ENCODE results near the gene NTNG2.

The NTNG2 gene

GRCh38 chr9:132172185-132172584 is 10.3 kb downstream of the NTNG2 start:
- Histone ChIP-seq H3K9me3 (ENCODE audit: control insufficient read depth, low read length) (no peaks in the 10 kb centered on the region), H3K4me1 (no peaks in the 10 kb centered on the region), H3K4me2 (ENCODE audit: low read length) (no peak overlapping the region), H3K27ac (no peak overlapping the region), H3K27me3 (ENCODE audit: control insufficient read depth, insufficient read depth, low read length) (no peaks in the 10 kb centered on the region), H2AFZ (no peak overlapping the region), H3K79me2 (no peaks in the 10 kb centered on the region), H3K9ac (no peak overlapping the region), H3K36me3 (ENCODE audit: control insufficient read depth, insufficient read depth, low read length) (no peaks in the 10 kb centered on the region), H3K4me3 (ENCODE audit: low read depth, low read length) (no peak overlapping the region)
- TF ChIP-seq CTCF (IDR thresholded peaks at IDR 0.05): no peak

GRCh38 chr9:132175431-132175830 is 13.6 kb downstream of the NTNG2 start:
- Histone ChIP-seq H3K9ac (no peak overlapping the region), H3K9me3 (ENCODE audit: control insufficient read depth, low read length) (no peaks in the 10 kb centered on the region), H3K27me3 (ENCODE audit: control insufficient read depth, insufficient read depth, low read length) (no peaks in the 10 kb centered on the region), H2AFZ (no peak overlapping the region), H3K79me2 (no peaks in the 10 kb centered on the region), H3K27ac (no peak overlapping the region), H3K4me3 (ENCODE audit: low read depth, low read length) (no peak overlapping the region), H3K36me3 (ENCODE audit: control insufficient read depth, insufficient read depth, low read length) (no peaks in the 10 kb centered on the region), H3K4me1 (no peaks in the 10 kb centered on the region), H3K4me2 (ENCODE audit: low read length) (no peak overlapping the region)
- TF ChIP-seq CTCF (IDR thresholded peaks at IDR 0.05): no peak

GRCh38 chr9:132176338-132176737 is 14.5 kb downstream of the NTNG2 start:
- Histone ChIP-seq H3K4me1 (no peaks in the 10 kb centered on the region), H3K27ac (no peak overlapping the region), H2AFZ (no peak overlapping the region), H3K79me2 (no peaks in the 10 kb centered on the region), H3K9ac (no peak overlapping the region), H3K9me3 (ENCODE audit: control insufficient read depth, low read length) (no peaks in the 10 kb centered on the region), H3K4me2 (ENCODE audit: low read length) (no peak overlapping the region), H3K36me3 (ENCODE audit: control insufficient read depth, insufficient read depth, low read length) (no peaks in the 10 kb centered on the region), H3K27me3 (ENCODE audit: control insufficient read depth, insufficient read depth, low read length) (no peaks in the 10 kb centered on the region), H3K4me3 (ENCODE audit: low read depth, low read length) (no peak overlapping the region)
- TF ChIP-seq CTCF (IDR thresholded peaks at IDR 0.05): no peak

GRCh38 chr9:132181796-132182313 is 20.0 kb downstream of the NTNG2 start:
- no peaks in the 10 kb centered on the region for H3K27me3 ChIP-seq (ENCODE audit: control insufficient read depth, insufficient read depth, low read length)
- no peak overlapping the region for H3K27ac ChIP-seq
- H3K4me1 ChIP-seq: no peaks in the 10 kb centered on the region

More at GRCh38 chr9:132181796-132182313, 20.0 kb downstream of the NTNG2 start:
- H3K4me2 ChIP-seq (ENCODE audit: low read length): no peak overlapping the region
- H3K4me3 ChIP-seq (ENCODE audit: low read depth, low read length): no peak overlapping the region
- no peak overlapping the region for H3K9ac ChIP-seq
- TF ChIP-seq CTCF (IDR thresholded peaks at IDR 0.05): no peak
- H2AFZ ChIP-seq: no peak overlapping the region
- H3K36me3 ChIP-seq (ENCODE audit: control insufficient read depth, insufficient read depth, low read length): no peaks in the 10 kb centered on the region
- no peaks in the 10 kb centered on the region for H3K79me2 ChIP-seq
- no peaks in the 10 kb centered on the region for H3K9me3 ChIP-seq (ENCODE audit: control insufficient read depth, low read length)
